Gastroesophageal sphincter (tissue), 4 donors: ENCODE measurements around the gene SRPK1. TPM values are rescaled to one million over a fixed set of nuclear protein-coding genes. Genes with fewer than 3 reads are reported as not detected.

Source experiments
- ATAC-seq: fragments of 150-250 bp; one replicate; pipeline ENCODE4 v1.9.1; 2016; ENCODE audit warnings: mild to moderate bottlenecking, moderate library complexity
- H3K27ac ChIP-seq, 4 donors: fragments of 200-600 bp; sonication (generic) in 3 of 4; 1 replicate in 3 of 4; 2 replicates in 1 of 4; pipeline ENCODE4 v1.5.1; 2016 to 2019
- H3K27me3 ChIP-seq: fragments of 200-600 bp; sonication (generic); one replicate; pipeline ENCODE4 v1.5.1; 2019
- H3K36me3 ChIP-seq, 2 donors: fragments of 200-600 bp; sonication (generic); one replicate each; pipeline ENCODE4 v1.5.1; 2019; ENCODE audit warnings: control low read depth in 1 of 2
- H3K4me1 ChIP-seq, 3 donors: fragments of 200-600 bp; sonication (generic); 1 replicate in 2 of 3; 2 replicates in 1 of 3; pipeline ENCODE4 v1.5.1; 2016 to 2019; ENCODE audit warnings: control low read depth in 2 of 3
- H3K4me3 ChIP-seq, 2 donors: fragments of 200-600 bp; sonication (generic); one replicate each; pipeline ENCODE4 v1.5.1; 2019; ENCODE audit warnings: mild to moderate bottlenecking in 1 of 2, moderate library complexity in 1 of 2
- H3K9me3 ChIP-seq, 3 donors: fragments of 200-600 bp; sonication (generic); one replicate each; pipeline ENCODE4 v1.5.1; 2017 to 2019; ENCODE audit warnings: control low read depth in 2 of 3
- EP300 ChIP-seq: sonication (generic); formaldehyde crosslinking; IDR thresholded peaks from one replicate; pipeline ENCODE4 v1.6.1; 2017; ENCODE audit warnings: antibody characterized with exemption, mild to moderate bottlenecking
- POLR2A ChIP-seq, 2 donors: fragments of 450-650 bp; IDR thresholded peaks; one replicate each; pipeline ENCODE4 v1.6.1; 2017; ENCODE audit warnings: antibody characterized with exemption in 2 of 2, mild to moderate bottlenecking in 2 of 2, moderate library complexity in 1 of 2
- POLR2AphosphoS5 ChIP-seq: sonication (generic); formaldehyde crosslinking; IDR thresholded peaks from one replicate; pipeline ENCODE4 v1.6.1; 2017; ENCODE audit warnings: antibody characterized with exemption
- WGBS, 2 donors: methylation state at CpG; one replicate each; pipeline ENCODE4 v1.1.5; 2018; ENCODE audit warnings: low coverage in 1 of 2; 5-methylcytosine and 5-hydroxymethylcytosine counted together
- total RNA-seq, 4 donors: library from RNA; depleted of rRNA; stranded (reverse); fragments of >200 nt; gene quantifications; one replicate each; pipeline ENCODE4 v1.1.0, GENCODE V29; 2016
- TF ChIP-seq, protein P1 (sequence below), 4 experiments: fragments of 200-600 bp in 2 of 4; fragments of 450-650 bp in 2 of 4; sonication (generic) in 1 of 4; IDR thresholded peaks; one replicate each; pipeline ENCODE4 v1.5.1; 2017 to 2019; ENCODE audit warnings: antibody characterized with exemption in 4 of 4, mild to moderate bottlenecking in 2 of 4, moderate library complexity in 2 of 4

The SRPK1 gene
- total RNA-seq, 4 donors from 2014 or later: 32.2 to 45.0 (median 37.4) TPM

DNA sequence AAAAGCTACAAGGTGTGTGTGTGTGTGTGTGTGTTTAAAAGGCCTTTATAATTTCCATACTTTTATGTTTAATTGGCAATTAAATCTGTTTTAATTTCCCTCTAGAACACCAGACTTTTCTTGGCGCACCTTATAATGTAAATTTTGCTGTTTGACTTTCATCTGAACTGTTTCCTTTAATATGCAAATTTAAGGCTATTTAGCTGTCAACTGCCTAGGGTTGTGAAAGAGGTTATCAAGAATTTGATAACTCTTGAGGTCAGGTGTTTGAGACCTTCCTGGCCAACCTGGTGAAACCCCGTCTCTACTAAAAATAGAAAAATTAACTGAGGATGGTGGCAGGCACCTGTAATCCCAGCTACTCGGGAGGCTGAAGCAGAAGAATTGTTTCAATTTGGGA, 119.8 kb downstream of the SRPK1 start:
- Histone ChIP-seq H3K9me3 (no peaks in the 10 kb centered on the region), H3K27me3 (peaks cover 48% of the 10 kb centered on the region), H3K27ac (no peak overlapping the region), H3K4me3 (no peak overlapping the region), H3K36me3 (no peaks in the 10 kb centered on the region), H3K4me1 (peaks cover 0 to 7% (median 0%) of the 10 kb centered on the region in 3 donors)
- ATAC-seq: no peak
- WGBS, 2 donors: 53 to 72% methylated on average over 3 of the region's 3 CpGs
- no peak for TF ChIP-seq POLR2AphosphoS5
- TF ChIP-seq POLR2A (IDR thresholded peaks at IDR 0.05): no peak
- TF ChIP-seq, protein P1, sequence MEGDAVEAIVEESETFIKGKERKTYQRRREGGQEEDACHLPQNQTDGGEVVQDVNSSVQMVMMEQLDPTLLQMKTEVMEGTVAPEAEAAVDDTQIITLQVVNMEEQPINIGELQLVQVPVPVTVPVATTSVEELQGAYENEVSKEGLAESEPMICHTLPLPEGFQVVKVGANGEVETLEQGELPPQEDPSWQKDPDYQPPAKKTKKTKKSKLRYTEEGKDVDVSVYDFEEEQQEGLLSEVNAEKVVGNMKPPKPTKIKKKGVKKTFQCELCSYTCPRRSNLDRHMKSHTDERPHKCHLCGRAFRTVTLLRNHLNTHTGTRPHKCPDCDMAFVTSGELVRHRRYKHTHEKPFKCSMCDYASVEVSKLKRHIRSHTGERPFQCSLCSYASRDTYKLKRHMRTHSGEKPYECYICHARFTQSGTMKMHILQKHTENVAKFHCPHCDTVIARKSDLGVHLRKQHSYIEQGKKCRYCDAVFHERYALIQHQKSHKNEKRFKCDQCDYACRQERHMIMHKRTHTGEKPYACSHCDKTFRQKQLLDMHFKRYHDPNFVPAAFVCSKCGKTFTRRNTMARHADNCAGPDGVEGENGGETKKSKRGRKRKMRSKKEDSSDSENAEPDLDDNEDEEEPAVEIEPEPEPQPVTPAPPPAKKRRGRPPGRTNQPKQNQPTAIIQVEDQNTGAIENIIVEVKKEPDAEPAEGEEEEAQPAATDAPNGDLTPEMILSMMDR (IDR thresholded peaks at IDR 0.05): no peak
- TF ChIP-seq EP300: no peak

DNA sequence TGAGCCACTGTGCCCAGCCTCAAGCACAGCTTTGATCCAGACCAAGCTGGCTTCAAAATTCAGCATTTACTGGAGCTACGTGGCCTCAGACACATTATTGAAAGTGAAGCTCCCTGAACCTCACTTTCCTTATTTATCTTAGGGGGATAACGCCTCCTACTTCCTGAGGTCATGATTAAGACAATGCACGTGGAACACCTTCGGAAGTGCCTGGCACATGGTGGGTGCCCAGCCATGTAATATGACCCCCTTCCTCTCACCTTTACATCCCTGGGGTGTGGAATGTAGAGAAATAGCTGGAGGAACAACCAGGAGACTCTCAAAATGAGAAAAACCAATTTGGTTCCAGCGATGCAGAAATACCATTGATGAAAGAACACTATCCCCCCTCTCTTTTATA, 122.2 kb downstream of the SRPK1 start:
- 51 to 76% methylated on average over 4 to 5 of the region's 5 CpGs for WGBS, 2 donors
- peaks cover 39% of the 10 kb centered on the region for H3K27me3 ChIP-seq
- no peak for ATAC-seq
- TF ChIP-seq, protein P1 (IDR thresholded peaks at IDR 0.05): no peak
- no peak for TF ChIP-seq POLR2A (IDR thresholded peaks at IDR 0.05)
- no peak for TF ChIP-seq POLR2AphosphoS5
- no peak for TF ChIP-seq EP300
- no peaks in the 10 kb centered on the region for H3K9me3 ChIP-seq
- H3K36me3 ChIP-seq: no peaks in the 10 kb centered on the region
- H3K27ac ChIP-seq: no peak overlapping the region
- H3K4me1 ChIP-seq: no peaks in the 10 kb centered on the region
- H3K4me3 ChIP-seq: no peak overlapping the region

DNA sequence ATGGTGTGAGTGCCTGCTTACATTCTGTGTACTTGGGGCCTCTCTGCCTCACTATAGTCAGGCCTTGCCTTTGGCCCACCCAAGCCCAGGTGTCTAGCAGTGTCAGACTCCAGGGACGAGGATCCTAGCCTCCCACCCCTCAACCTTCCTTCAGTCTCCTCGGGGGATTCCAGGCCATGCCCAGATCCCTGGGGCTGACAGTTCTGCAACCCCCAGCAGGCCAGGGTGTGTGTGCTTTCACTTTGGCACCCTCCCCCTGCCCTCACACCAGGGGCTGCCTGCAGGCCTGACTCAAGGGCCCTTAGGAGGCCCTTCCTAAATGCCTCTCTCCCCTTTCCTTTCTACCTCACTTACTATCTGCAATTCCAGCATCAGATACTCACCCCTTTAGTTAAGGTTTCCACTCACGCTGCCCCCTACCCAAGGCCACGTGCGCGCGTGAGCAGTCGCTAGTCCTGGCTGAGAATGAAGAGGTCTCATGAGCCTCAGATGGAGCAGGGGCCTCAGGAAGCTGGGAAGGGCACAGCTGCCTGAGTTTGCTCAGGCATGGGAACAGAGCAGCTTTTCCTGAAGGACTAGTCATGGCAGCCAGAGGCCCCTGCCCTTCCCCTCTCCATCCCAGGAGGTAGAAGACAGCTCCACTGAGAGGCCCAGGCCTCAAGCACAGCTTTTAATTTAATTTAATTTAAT, 122.9 kb downstream of the SRPK1 start:
- no peaks in the 10 kb centered on the region for H3K36me3 ChIP-seq
- no peaks in the 10 kb centered on the region for H3K9me3 ChIP-seq
- TF ChIP-seq, protein P1 (IDR thresholded peaks at IDR 0.05): no peak
- TF ChIP-seq POLR2AphosphoS5: no peak
- no peak for TF ChIP-seq EP300
- TF ChIP-seq POLR2A (IDR thresholded peaks at IDR 0.05): no peak
- no peaks in the 10 kb centered on the region for H3K4me1 ChIP-seq
- no peak overlapping the region for H3K4me3 ChIP-seq
- WGBS, 2 donors: 50 to 80% methylated on average over 2 to 7 of the region's 8 CpGs
- ATAC-seq: no peak
- H3K27ac ChIP-seq: no peak overlapping the region
- H3K27me3 ChIP-seq: peaks cover 36% of the 10 kb centered on the region

DNA sequence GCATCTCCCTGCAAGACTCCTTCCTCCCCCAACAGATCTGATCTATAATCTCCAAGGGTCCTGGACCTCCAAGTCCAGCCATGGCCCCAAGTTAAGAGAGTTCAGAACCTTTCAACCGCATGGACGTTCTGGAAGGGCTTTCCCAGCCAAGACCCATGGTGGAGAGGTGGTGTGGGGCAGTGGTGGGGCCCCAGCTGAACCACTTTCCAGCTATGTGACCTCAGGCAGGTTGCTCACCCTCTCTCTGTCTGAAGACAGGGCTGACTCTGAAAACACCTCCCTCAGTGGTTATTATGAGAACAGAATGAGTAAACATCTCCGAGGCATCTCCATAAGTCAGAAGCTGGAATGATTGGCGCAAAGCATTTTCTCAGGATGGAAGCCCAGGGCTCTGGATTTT, 124.7 kb downstream of the SRPK1 start:
- Histone ChIP-seq H3K36me3 (no peaks in the 10 kb centered on the region), H3K9me3 (no peaks in the 10 kb centered on the region), H3K4me1 (no peaks in the 10 kb centered on the region), H3K27ac (no peak overlapping the region), H3K4me3 (no peak overlapping the region), H3K27me3 (peaks cover 47% of the 10 kb centered on the region)
- 75 to 89% methylated on average over 4 of the region's 4 CpGs for WGBS, 2 donors
- no peak for ATAC-seq
- TF ChIP-seq EP300 (no peak), POLR2AphosphoS5 (no peak), POLR2A (IDR thresholded peaks at IDR 0.05) (no peak)
- TF ChIP-seq, protein P1 (IDR thresholded peaks at IDR 0.05): no peak

DNA sequence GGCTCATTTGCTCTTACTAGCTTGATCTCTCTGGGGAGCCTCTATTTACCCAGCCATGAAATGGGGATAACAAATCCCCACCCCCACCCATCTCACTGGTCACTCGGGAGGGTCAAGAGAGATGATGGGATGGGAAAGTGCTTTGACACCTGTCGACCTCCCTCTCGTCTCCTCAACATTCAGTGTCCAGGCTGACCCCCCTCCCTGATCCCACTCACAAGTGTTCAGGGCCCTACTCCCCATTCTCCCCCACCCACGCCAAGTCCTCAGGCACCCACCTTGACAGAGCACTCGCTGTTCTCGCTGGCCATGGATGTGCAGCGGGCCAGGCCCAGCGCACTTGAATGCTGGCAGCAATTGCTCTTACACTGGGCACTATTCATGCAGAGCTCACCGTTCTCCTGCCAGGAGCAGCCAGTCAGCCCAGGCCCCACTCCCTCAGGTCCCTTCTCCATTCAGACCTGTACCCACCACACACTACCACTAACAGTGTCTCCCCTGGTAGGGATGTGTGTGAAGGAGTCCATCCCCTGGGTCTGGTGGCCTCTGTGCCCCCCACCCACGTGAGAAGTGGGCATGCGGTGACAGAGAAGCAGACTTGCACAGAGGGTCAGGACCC, 125.3 kb downstream of the SRPK1 start:
- WGBS, 2 donors: 84 to 93% methylated on average over 5 to 8 of the region's 11 CpGs
- no peak for ATAC-seq
- Histone ChIP-seq H3K9me3 (no peaks in the 10 kb centered on the region), H3K27me3 (peaks cover 54% of the 10 kb centered on the region), H3K27ac (no peak overlapping the region), H3K4me3 (no peak overlapping the region), H3K36me3 (no peaks in the 10 kb centered on the region), H3K4me1 (no peaks in the 10 kb centered on the region)
- TF ChIP-seq POLR2AphosphoS5 (no peak), EP300 (no peak)
- TF ChIP-seq, protein P1 (IDR thresholded peaks at IDR 0.05): no peak
